Endodermal cell (in vitro differentiated cells): ENCODE data around the gene MYH7B. TPM values are rescaled to one million over a fixed set of nuclear protein-coding genes. Genes with fewer than 3 reads are reported as not detected.

Source experiments
- DNase-seq: peaks from one replicate; pipeline ENCODE4 v3.0.0-alpha.2; 2017
- H3K27ac ChIP-seq: 2 replicates; pipeline ENCODE4 v1.5.1; 2013; ENCODE audit warnings: mild to moderate bottlenecking, low read depth, low read length, moderate library complexity
- H3K27me3 ChIP-seq: 2 replicates; pipeline ENCODE4 v1.6.1; 2013; ENCODE audit warnings: mild to moderate bottlenecking, low read length, moderate library complexity; ENCODE audit not compliant: insufficient read depth, control insufficient read depth, poor library complexity, severe bottlenecking
- H3K36me3 ChIP-seq: 2 replicates; pipeline ENCODE4 v1.7.0; 2013; ENCODE audit warnings: mild to moderate bottlenecking, low read length, moderate library complexity; ENCODE audit not compliant: control insufficient read depth, insufficient read depth
- H3K4me1 ChIP-seq: one replicate; pipeline ENCODE4 v1.7.0; 2013; ENCODE audit warnings: low read length; ENCODE audit not compliant: control insufficient read depth, insufficient read depth
- H3K4me3 ChIP-seq: 2 replicates; pipeline ENCODE4 v1.5.1; 2013; ENCODE audit warnings: mild to moderate bottlenecking, low read length, moderate library complexity
- H3K9ac ChIP-seq: 2 replicates; pipeline ENCODE4 v1.6.1; 2013; ENCODE audit warnings: mild to moderate bottlenecking, low read length, moderate library complexity; ENCODE audit not compliant: poor library complexity, severe bottlenecking; ENCODE audit errors: extremely low read depth
- H3K9me3 ChIP-seq: 2 replicates; pipeline ENCODE4 v1.6.1; 2013; ENCODE audit warnings: mild to moderate bottlenecking, low read length, moderate library complexity; ENCODE audit not compliant: control insufficient read depth
- H3K27ac Mint-ChIP-seq: 2 replicates; pipeline ENCODE4 v1.8.0; 2020; ENCODE audit warnings: mixed read lengths
- H3K27me3 Mint-ChIP-seq: 2 replicates; pipeline ENCODE4 v1.8.0; 2021; ENCODE audit warnings: mild to moderate bottlenecking, mixed read lengths; ENCODE audit not compliant: insufficient read depth
- H3K36me3 Mint-ChIP-seq: 2 replicates; pipeline ENCODE4 v1.8.0; 2020; ENCODE audit warnings: low read depth, mixed read lengths
- H3K4me1 Mint-ChIP-seq: 2 replicates; pipeline ENCODE4 v1.8.0; 2020; ENCODE audit warnings: mixed read lengths
- H3K4me3 Mint-ChIP-seq: 2 replicates; pipeline ENCODE4 v1.8.0; 2020; ENCODE audit warnings: mild to moderate bottlenecking, moderate library complexity, mixed read lengths
- H3K9me3 Mint-ChIP-seq: 2 replicates; pipeline ENCODE4 v1.8.0; 2020; ENCODE audit warnings: mild to moderate bottlenecking, mixed read lengths
- CTCF ChIP-seq: fragments of 200-600 bp; sonication (generic); conservative IDR thresholded peaks from 2 replicates; pipeline ENCODE4 v1.5.0; 2021; ENCODE audit warnings: antibody characterized with exemption, mild to moderate bottlenecking
- WGBS, 2 experiments: methylation state at CpG; one replicate each; pipeline versions ENCODE4 v1.1.5 to v1.1.7; 2013; ENCODE audit warnings: missing lambda C conversion rate in 2 of 2, mixed read lengths in 1 of 2; ENCODE audit not compliant: insufficient coverage in 1 of 2, insufficient read length in 1 of 2; 5-methylcytosine and 5-hydroxymethylcytosine counted together
- total RNA-seq, 2 donors: library from RNA; stranded (reverse); fragmentation: NEBNext Ultra II Directional in 1 of 2; extraction: Animal tissue kit (Norgen Biotek cat#: 25700) in 1 of 2; gene quantifications; 2 replicates in 1 of 2; 3 replicates in 1 of 2; pipeline ENCODE4 v1.2.1, GENCODE V29; 2021

MYH7B gene
- total RNA-seq, 2 donors from 2014 or later = 0.37 to 0.49 TPM

GRCh38 chr20:34927736-34928135, 27.9 kb upstream of the MYH7B start:
- no peak overlapping the region for H3K27ac ChIP-seq
- H3K9ac ChIP-seq = no peak overlapping the region
- H3K27ac Mint-ChIP-seq = no peak overlapping the region
- no peaks in the 10 kb centered on the region for H3K27me3 ChIP-seq
- no peak for TF ChIP-seq CTCF
- peaks cover 62% of the 10 kb centered on the region for H3K36me3 Mint-ChIP-seq
- H3K9me3 Mint-ChIP-seq = no peaks in the 10 kb centered on the region
- no peaks in the 10 kb centered on the region for H3K4me1 ChIP-seq
- WGBS, 2 experiments = 94% methylated on average over 1 of the region's 1 CpG; no CpG with 5 or more reads in 1 of the 2 experiments
- H3K4me3 ChIP-seq = no peak overlapping the region
- H3K4me3 Mint-ChIP-seq = no peak overlapping the region
- DNase-seq = no peak
- H3K27me3 Mint-ChIP-seq = no peaks in the 10 kb centered on the region
- H3K9me3 ChIP-seq = peaks cover 8% of the 10 kb centered on the region
- H3K36me3 ChIP-seq = peaks cover 30% of the 10 kb centered on the region
- H3K4me1 Mint-ChIP-seq = peaks cover 4% of the 10 kb centered on the region

GRCh38 chr20:34928411-34928810, 27.3 kb upstream of the MYH7B start:
- Mint-ChIP-seq H3K4me1 (peaks cover 4% of the 10 kb centered on the region), H3K9me3 (no peaks in the 10 kb centered on the region), H3K27ac (no peak overlapping the region), H3K4me3 (no peak overlapping the region), H3K36me3 (peaks cover 67% of the 10 kb centered on the region), H3K27me3 (no peaks in the 10 kb centered on the region)
- no peak for DNase-seq
- WGBS, 2 experiments = 77 to 100% methylated on average over 1 to 2 of the region's 2 CpGs
- Histone ChIP-seq H3K36me3 (peaks cover 31% of the 10 kb centered on the region), H3K27me3 (no peaks in the 10 kb centered on the region), H3K9me3 (peaks cover 2% of the 10 kb centered on the region), H3K9ac (no peak overlapping the region), H3K4me1 (no peaks in the 10 kb centered on the region), H3K27ac (no peak overlapping the region), H3K4me3 (no peak overlapping the region)
- TF ChIP-seq CTCF = no peak

GRCh38 chr20:34931771-34932170, 23.9 kb upstream of the MYH7B start:
- H3K27ac ChIP-seq = no peak overlapping the region
- DNase-seq = no peak
- Mint-ChIP-seq H3K4me3 (no peak overlapping the region), H3K4me1 (peaks cover 4% of the 10 kb centered on the region), H3K27ac (no peak overlapping the region), H3K9me3 (no peaks in the 10 kb centered on the region), H3K36me3 (peaks cover 70% of the 10 kb centered on the region), H3K27me3 (no peaks in the 10 kb centered on the region)
- 97 to 100% methylated on average over 5 to 7 of the region's 7 CpGs for whole genome bisulfite sequencing, 2 experiments
- no peak overlapping the region for H3K9ac ChIP-seq
- H3K27me3 ChIP-seq = no peaks in the 10 kb centered on the region
- no peaks in the 10 kb centered on the region for H3K9me3 ChIP-seq
- H3K4me3 ChIP-seq = no peak overlapping the region
- TF ChIP-seq CTCF = no peak
- H3K4me1 ChIP-seq = no peaks in the 10 kb centered on the region
- peaks cover 46% of the 10 kb centered on the region for H3K36me3 ChIP-seq
